CD4-positive, alpha-beta T cell treated with Interleukin-6 for 4 hours (primary cell): Measurements from ENCODE around the gene RAB3D.
"Not testable (repeated sequence)": the region's sequence is repeated elsewhere in the genome, so short reads cannot be mapped to it uniquely, and the experiment has no call there.

Source experiments
- DNase-seq: peaks from one replicate; pipeline ENCODE4 v3.0.0-alpha.2; 2020; ENCODE audit warnings: mixed read lengths

RAB3D gene

DNA sequence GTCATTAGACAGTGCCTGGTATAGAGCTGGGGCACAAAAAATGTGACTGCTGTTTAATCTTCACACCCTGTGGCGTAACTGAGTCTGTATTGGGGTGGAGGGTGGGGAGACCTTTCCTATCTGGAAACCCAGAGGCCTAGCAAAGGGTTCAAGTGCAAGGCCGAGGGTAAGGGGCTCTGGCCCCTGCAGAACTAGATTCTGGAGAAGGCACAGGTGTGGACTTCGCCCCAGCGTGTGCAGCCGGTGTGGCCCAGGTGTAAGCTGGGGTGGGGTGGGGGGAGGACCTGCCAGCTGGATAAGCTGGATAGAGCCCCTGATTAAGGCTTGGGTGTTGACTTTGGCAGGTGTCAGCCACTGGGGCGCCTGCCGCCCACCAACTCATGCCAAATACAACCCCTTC lies 1.3 kb downstream of the RAB3D start:
- no peak for DNase-seq

DNA sequence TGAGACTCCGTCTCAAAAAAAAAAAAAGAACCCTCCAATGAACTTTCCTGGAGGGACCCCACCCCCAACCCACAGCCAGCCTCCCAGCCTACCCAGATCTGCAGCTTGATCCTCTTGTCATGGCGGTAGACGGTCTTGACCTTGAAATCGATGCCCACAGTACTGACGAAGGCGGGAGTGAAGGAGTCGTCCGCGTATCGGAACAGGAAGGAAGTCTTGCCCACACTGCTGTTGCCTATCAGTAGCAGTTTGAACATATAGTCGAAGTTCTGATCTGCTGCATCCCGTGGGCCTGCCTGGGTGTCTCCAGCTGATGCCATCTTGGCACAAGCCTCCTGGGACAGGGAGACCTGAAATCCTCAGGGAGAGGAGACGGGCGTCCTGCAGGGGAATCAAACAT lies 2.4 kb downstream of the RAB3D start:
- no peak for DNase-seq

DNA sequence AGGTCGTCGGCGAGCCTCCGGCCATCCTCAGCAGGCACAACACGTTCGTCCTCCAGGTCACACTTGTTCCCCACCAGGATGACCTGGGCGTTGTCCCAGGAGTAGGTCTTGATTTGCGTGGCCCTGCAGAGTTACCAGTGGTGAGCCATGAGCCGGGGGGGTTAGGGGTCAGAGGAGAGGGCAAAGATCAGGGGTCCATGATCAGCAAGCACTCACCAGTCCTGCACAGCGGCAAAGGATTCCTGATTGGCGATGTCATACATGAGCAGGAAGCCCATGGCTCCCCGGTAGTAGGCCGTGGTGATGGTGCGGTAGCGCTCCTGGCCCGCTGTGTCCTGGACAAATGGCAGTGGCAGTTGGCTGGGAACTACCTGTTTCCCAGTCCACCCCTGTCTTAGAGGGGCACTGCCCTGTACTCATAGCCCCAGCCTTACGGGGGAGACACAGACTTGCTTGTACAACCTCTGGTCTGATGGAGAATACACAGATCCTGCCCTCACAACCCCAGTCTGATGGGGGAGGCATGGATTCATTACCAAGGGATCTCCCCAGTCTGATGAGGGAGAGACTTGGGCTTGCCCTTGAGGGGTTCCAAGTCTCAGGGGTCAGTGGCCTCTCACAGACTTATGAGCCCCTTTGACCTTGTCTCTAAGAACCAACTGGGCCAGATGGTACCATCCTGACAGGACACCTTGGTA lies 3.9 kb downstream of the RAB3D start:
- no peak for DNase-seq

DNA sequence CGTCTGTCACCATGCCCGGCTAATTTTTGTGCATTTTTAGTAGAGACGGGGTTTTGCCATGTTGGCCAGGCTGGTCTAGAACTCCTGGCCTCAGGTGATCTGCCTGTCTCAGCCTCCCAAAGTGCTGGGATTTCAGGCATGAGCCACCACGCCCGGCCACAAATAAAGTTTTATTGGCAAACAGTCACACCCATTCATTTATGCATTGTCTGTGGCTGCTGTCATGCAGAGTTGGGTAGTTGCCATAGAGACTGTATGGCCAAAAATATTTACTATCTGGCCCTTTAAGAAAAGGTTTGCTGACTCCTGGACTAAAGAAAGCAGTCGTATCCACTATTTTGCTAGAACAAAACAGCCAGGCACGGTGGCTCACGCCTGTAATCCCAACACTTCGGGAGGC lies 5.6 kb downstream of the RAB3D start:
- DNase-seq = not testable (repeated sequence)

DNA sequence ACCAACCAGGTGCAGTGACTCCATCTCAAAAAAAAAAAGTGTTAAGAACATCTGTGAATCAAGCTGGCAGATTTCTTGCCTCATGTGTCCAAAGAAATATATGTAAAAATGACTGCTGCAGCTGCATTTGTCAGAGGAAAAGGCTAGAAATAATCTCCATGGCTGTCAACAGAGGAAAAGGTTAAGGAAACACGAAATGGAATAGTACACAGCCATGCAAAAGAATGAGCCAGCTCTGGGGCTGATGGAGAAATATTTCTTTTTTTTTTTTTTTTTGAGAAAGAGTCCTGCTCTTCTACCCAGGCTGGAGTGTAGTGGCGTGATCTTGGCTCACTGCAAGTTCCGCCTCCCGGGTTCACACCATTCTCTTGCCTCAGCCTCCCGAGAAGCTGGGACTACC lies 6.6 kb downstream of the RAB3D start:
- DNase-seq = no peak

DNA sequence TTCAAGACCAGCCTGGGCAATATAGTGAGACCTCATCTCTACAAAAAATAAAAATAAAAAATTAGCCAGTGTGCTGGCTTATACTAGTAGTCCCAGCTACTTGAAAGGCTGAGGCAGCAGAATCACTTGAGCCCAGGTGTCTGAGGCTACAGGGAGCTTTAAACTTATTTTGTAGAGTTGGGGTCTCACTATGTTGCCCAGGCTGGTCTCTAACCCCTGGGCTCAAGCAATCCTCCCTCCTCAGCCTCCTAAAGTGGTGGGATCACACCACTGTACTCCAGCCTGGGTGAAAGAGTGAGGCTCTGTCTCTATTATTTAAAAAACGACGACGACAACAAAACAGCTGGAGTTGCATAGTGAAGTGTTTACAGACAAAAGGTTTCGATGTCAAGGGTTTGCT lies 8.0 kb downstream of the RAB3D start:
- no peak for DNase-seq

DNA sequence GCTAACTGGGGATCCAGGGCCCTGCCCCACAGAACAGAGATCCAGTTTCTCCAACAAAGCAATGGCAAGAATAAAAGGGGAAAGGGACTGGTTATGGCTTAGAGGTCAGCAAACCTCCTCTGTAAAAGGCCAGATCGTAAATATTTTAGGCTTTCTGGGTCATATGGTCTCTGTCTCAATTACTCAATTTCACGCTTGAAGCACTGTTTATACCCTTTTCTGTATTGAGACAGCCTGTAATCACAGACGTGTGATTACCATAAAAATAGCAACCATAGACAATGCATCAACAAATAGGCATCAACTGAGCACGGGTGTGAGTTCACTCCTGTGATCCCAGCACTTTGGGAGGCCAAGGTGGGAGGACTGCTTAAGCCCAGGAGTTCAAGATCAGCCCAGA lies 9.3 kb downstream of the RAB3D start:
- DNase-seq = no peak

DNA sequence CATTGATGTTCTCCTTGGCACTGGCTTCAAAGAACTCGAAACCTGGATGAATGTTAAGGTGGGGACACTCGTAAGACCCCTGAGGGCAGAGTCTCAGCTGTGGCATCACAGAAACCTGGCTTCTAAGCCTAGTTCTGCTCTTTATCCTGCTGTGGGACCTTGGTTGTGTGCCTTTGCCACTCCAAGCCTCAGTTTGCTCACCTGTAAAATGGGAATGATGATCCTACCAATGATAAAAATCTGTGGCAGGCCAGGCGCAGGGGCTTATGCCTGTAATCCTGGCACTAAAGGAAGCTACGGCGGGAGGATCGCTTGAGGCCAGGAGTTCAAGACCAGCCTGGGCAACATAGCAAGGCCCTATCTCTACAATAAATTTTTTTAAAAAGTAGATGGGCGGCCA lies 13.9 kb downstream of the RAB3D start:
- DNase-seq = no peak

DNA sequence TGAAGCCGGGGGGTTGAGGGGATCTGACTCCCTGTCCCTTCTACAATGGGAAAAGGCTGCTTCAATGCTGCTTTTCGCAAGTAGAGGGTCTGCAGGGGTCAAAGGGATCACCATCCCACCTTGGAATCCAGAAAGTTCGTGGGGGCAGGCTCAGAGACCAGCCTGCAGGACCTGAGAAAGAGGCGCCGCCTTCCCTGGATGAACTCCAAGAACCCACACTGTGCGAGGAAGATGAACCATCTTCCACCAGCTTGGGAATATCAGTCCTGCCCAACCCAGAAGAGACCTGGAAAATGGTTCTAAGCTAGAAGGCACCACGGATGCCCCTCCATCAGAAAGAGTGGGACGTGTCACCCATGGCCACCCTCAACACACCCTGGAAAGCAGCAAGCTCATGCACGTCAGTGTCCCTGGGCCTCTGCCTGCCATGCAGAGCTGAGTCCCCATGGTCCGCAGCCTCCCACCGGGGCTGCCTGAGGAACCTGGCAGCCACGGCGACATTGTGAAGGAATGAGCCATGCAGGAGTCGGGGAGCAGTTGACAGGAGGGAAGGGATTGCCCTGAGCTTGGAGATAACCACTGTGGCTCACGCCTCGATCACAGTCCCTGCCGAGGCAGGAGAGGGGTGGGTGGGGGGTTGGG lies 14.6 kb downstream of the RAB3D start:
- DNase-seq = no peak

DNA sequence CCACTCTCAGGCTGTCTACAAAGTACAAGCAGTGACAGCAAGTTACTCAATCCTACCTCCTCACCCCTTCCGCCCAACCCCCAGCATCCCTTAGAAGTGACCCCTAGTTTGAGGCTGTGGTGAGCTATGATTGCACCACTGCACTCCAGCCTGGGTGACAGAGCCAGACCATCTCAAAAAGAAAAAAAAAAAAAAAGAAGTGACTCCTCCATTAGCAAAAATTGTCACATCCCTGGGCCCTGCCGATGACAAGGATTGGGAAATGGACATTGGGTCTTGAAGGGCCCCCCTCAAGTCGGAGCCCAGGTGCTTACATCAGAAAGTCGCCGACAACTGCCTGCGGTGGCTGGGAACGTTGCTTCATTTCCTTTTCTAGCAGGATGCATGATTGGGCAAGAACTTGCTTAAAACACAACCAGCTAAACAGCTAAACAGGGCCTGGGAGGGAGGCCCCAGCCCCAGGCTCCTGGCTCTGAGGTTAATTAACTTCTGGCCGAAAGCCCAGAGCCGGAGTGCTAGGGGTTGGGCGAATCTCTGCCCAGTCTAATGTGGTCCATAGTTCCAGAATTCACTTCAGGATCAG lies 15.3 kb downstream of the RAB3D start:
- DNase-seq = peak; percentile 37

DNA sequence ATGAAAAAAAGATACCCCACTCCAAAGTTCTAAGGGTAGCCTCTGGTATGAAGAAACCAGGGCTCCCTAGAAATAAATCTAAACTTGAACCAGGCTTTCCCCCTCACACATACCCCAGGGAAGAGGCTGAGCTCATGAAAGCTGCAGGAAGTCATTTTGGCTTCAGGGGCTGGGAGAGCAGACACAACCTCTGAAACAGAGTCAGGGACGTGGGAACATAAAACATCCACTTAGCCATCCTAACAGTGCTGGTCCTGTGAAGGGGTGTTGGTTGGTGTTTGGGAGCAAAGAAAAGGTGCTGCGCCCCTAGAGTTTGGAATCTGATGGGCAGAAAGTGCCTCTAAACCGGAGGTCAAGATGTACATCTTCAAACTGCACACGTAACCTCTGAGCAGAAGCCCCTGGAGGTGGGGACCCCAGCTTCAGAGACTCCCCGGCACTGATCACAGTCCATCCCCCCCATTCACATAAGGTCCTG lies 15.8 kb downstream of the RAB3D start:
- no peak for DNase-seq

DNA sequence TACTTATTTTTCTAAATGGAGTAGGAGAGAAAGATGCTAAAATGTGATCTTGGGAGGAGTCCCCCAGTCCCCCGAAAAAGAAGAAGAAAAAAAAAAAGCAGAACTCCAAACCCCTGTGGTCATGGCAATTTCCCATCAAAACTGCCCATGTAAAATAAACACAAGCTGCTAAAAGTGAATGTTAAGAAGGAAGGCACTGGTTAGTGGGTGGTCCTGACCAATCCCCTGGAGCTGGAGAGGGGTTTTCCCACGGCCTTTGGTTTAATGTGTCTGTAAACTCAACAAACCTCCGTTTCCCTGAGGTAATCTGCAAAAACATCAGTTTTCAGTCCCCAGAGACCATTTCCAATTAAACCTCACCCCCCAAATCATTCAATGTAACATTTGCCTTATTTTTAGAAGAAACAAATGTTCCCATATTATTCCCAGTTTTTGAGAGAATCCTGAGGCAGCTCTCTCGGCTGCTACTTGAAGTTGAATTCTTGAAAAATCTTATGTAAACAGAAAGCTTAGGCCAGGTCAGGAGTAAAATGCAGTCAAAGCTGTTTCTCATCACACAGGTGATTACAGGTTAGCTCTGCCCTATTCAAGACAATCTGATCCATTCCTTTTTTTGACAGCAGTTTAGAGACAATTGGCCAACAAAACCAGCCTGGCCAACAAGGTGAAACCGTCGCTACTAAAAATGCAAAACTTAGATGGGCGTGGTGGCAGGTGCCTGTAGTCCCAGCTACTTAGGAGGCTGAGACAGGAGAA lies 17.0 kb downstream of the RAB3D start:
- no peak for DNase-seq

DNA sequence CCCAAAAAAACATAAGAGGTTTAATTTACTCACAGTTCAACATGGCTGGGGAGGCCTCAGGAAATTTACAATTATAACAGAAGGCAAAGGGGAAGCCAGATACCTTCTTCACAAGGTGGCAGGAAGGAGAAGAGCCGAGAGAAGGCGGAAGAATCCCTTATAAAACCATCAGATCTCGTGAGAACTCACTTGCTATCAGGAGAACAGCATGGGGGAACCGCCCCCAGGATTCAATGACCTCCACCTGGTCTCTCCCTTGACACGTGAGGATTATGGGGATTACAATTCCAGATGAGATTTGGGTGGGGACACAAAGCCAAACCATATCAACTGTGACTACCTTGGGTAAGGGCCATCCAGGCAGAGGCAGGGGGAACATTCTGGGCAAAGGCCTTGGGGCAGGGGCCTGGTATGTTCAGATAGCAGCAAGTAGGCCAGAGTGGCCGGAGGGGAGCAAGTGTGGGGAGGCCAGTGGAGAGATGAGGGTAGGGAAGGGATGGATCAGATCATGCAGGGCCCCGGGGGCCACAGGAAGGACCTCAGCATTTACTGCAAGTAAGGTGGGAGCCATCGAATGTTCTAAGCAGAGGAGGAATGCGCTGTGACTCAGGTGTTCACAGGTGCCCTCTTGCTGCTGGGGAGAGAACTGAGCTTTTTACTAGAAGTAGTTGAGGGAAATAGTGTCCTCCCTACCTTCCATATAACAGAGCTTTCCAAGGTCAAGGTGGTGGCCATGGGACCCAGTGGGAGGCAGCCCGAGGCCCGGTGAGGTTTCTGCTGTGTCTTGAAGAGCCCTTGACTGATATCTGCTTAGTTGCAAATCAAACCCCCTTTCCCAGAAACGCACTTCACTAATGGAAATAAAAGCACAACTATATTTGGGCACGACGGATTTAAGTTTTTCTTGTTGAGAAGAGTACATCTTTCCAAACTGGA lies 18.0 kb downstream of the RAB3D start:
- DNase-seq = no peak

DNA sequence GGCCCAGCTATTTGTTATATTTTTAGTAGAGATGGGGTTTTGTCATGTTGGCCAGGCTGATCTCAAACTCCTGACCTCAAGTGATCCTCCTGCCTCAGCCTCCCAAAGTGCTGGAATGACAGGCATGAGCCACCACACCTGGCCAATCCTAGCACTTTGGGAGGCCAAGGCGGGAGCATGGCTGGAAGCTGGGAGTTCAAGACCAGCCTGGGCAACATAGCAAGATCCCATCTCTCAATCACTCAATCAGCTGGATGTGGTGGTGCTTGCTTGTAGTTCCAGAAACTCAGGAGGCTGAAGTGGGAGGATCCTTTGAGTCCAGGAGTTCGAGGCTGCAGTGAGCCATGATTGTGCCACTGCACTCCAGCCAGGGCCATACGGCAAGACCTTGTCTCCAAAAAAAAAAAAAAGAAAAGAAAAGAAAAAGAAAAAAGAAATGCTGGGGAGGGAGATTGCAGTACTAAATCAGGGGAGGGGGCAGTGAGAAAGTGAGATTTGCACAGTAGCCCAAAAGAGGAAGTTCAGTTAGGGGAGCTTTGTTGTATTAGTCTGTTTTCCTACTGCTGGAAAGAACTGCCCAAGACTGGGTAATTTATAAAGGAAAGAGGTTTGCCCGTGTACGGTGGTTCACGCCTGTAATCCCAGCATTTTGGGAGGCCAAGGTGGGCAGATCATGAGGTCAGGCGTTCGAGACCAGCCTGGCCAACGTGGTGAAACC lies 19.0 kb downstream of the RAB3D start:
- not testable (repeated sequence) for DNase-seq

DNA sequence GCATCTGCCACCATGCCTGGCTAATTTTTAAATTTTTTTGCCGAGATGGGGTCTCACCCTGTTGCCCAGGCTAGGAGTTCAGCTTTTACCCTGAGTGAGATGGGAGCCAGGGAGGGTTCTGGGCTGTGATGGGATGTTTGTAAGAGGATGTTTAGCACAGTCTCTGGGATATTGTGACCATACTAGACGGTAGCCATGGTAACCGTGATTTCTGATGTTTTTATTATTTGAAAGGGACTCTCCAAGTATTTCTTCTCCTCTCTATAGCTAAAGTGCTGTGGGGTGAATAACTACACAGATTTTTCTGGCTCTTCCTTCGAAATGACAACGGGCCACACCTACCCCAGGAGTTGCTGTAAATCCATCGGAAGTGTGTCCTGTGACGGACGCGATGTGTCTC lies 33.1 kb downstream of the RAB3D start:
- DNase-seq = no peak

DNA sequence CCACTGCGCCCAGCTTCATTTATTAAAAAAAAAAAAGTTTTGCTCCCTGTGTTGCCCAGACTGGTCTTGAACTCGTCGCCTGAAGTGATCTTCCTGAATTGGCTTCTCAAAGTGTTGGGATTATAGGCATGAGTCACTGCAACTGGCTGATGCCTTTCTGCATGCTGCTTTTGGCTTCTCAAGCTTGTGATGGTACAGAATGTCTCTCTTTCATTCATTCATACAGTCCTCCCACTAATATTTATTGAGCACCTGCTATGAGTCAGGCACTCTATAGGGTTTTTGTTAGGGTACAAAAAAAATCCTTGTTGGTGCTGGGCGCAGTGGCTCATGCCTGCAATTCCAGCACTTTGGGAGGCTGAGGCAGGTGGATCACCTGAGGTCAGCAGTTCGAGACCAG lies 34.5 kb downstream of the RAB3D start:
- DNase-seq = no peak

DNA sequence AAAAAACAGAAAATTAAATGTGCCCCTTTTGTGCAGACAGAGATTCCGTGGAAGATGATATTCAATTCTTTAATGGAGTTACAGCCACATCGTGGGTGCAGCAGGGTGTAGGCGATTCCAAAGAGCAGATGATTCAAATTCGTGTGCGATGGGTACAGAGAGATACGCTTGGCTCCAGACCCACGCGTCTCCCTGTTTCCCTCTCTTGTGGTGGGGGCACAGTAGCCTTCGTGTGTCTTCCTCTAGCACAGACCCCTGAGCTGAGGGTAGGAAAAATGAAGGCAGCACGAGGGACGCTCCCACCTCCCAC lies 38.7 kb downstream of the RAB3D start:
- DNase-seq = no peak

DNA sequence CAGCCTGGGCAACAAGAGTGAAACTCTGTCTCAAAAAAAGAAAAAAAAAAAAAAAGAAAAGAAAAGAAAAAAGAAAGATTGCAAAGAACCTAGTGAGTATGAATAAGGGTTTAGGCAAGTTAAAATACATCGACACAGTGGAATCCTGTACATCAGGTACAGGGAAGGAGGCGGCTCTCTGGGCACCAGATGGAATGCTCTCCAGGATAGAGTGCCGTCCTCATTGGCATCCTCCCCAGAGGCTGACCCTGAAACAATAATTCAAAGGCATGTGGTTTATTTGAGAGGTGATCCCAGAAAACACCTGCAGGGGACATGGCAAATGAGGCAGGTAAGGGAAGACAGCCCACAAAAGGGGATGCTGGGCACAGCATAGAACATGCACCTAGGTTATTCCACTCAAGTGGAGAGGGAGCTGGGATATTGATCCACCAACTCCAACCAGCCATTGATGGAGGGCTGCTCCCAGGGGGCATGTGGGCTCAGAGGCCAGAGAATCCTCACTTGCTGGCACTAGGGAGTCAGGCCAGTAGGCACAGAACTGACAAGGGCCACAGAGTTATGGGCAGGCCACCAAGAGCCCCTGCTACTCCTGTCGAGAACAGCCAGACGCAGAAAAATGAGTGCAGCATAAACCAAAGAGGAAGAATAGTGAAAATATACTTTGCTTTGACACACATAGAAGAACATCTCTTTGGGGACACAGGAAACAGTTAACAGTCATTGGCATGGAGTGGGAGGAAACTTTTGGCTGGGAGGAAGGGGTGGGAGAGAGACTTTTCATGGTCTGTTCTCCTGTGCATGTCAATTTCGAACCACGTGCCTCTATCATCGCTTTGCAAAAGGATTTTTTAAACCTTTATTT lies 39.3 kb downstream of the RAB3D start:
- DNase-seq = no peak

DNA sequence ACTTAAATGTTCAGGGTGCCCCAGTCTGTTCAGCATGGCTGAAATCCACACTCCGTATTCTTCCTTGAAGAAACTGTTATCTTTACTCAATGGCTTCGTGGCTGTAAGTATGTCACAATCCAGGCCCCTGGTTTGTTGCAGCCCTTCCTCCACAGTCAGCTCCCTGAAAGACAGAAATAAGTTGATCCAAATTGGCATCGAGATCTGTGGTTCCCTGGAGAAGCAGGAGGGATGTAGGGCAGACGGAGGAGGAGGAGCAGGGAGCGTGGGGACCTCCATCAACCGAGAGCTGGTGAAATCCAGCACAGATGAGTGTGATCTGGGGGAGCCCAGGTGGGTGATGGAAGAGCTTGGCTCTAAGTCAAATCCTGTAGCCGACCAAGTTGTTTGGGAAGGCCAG lies 43.2 kb downstream of the RAB3D start:
- DNase-seq = no peak

DNA sequence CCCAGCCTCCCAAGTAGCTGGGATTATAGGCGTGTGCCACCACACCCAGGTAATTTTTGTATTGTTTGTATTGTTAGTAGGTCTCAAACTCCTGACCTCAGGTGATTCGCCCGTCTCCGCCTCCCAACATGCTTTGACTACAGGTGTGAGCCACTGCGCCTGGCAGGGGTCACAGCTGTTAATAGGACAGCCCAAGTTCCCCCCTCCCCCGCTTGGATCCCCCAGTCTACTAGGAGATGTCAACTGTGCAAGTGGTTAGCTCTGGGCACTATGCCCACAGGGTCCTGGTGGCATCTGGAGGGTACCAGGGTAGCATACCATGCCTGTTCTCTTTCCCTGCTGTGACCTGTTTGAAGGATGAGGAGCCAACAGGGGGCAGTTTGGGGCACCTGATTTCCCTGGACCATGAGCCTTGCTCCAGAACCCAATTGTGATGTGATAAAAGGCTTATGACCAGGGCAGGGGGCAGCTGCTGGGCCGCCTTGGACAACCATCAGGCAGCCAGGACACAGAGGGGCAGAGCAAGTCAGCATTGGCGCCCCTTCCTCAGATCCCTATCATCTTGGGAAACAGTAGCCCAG lies 43.7 kb downstream of the RAB3D start, which contains the start of gene TSPAN16:
Gene TSPAN16 (plus strand): TSS at position 496 of the 581 bp plus-strand sequence. CDS start 138 bp downstream, outside the sequence.
- DNase-seq = no peak
